ENCODE data around the gene MATN1. TPM values are rescaled to one million over a fixed set of nuclear protein-coding genes. Genes with fewer than 3 reads are reported as not detected.

Gene MATN1
- total RNA-seq, 1 donor from 2014 or later, result 1.7 TPM

DNA sequence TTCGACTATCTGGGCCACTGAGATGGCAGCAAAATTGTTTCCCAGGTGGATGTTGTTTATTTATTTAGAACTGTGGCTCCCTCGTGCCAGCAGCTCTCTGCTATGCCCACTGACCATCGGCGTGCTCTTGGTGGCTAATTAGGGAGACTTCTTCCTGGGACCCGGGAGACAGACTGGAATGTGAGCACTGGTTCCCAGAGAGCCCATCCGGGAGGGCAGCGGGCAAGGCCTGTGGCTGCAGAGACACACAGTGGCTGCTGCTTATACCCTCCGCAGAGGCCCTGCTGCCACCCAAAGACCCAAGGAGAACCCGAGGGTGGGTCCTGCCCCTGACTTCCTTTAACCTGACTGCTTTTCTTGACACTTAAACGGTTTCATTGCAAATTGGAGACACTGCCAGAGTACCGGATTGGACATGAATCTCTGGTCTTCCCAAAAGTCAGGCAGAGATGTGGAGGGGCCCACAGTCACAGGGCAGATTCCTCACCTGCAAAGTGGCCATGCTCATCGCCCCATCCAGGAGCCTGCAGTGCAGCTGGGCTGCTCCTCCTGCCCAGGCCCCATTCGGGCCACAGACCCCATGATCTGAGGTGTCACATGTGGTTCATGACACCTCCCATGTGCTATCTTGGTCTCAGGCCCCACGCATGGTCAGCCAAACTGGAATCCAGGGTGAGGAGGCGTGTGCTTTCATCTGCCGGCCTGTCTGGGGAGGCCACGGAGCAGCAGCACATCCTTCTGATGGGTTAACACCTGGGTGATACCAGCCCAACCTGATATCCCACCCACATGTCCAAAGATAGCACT is 5.7 kb upstream of the MATN1 start:
- H3K27me3 Mint-ChIP-seq (ENCODE audit: unreplicated experiment), result peaks cover 4% of the 10 kb centered on the region
- no peak overlapping the region for H3K4me3 Mint-ChIP-seq (ENCODE audit: unreplicated experiment)
- DNase-seq (ENCODE audit: low spot score), result no peak
- peaks cover 17% of the 10 kb centered on the region for H3K4me1 Mint-ChIP-seq (ENCODE audit: unreplicated experiment)
- H3K27ac Mint-ChIP-seq (ENCODE audit: unreplicated experiment), result no peak overlapping the region
- H3K9me3 Mint-ChIP-seq (ENCODE audit: unreplicated experiment), result no peaks in the 10 kb centered on the region
- TF ChIP-seq, protein P1, sequence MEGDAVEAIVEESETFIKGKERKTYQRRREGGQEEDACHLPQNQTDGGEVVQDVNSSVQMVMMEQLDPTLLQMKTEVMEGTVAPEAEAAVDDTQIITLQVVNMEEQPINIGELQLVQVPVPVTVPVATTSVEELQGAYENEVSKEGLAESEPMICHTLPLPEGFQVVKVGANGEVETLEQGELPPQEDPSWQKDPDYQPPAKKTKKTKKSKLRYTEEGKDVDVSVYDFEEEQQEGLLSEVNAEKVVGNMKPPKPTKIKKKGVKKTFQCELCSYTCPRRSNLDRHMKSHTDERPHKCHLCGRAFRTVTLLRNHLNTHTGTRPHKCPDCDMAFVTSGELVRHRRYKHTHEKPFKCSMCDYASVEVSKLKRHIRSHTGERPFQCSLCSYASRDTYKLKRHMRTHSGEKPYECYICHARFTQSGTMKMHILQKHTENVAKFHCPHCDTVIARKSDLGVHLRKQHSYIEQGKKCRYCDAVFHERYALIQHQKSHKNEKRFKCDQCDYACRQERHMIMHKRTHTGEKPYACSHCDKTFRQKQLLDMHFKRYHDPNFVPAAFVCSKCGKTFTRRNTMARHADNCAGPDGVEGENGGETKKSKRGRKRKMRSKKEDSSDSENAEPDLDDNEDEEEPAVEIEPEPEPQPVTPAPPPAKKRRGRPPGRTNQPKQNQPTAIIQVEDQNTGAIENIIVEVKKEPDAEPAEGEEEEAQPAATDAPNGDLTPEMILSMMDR (IDR thresholded peaks at IDR 0.05; ENCODE audit: unreplicated experiment), result no peak
- peaks cover 4% of the 10 kb centered on the region for H3K36me3 Mint-ChIP-seq (ENCODE audit: low read depth, unreplicated experiment)

DNA sequence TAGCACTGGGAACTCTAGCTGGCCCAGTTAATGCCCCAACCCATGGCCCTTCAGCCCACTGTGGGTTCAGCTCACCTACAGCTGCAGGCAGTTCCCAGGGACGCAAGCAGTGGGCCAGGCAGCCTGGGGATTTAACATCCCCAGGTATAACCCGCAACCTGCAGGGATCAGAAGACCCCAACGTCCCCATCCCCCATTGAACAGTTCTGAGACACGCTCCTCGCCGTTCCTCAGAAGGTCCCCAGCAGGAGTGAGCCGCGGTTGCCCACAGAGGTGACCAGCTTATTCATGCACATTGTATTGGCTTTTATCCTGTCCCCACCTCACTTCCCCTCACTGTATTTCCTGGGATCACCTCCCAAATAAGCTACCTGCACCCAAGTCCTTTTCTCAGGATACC is 5.0 kb upstream of the MATN1 start:
- Mint-ChIP-seq H3K4me3 (ENCODE audit: unreplicated experiment) (no peak overlapping the region), H3K27ac (ENCODE audit: unreplicated experiment) (no peak overlapping the region), H3K36me3 (ENCODE audit: low read depth, unreplicated experiment) (peaks cover 2% of the 10 kb centered on the region), H3K27me3 (ENCODE audit: unreplicated experiment) (peaks cover 4% of the 10 kb centered on the region), H3K9me3 (ENCODE audit: unreplicated experiment) (no peaks in the 10 kb centered on the region), H3K4me1 (ENCODE audit: unreplicated experiment) (peaks cover 17% of the 10 kb centered on the region)
- TF ChIP-seq, protein P1 (IDR thresholded peaks at IDR 0.05; ENCODE audit: unreplicated experiment), result no peak
- no peak for DNase-seq (ENCODE audit: low spot score)

- Mint-ChIP-seq H3K4me3 (ENCODE audit: unreplicated experiment) (no peak overlapping the region), H3K27me3 (ENCODE audit: unreplicated experiment) (peaks cover 4% of the 10 kb centered on the region), H3K27ac (ENCODE audit: unreplicated experiment) (no peak overlapping the region), H3K4me1 (ENCODE audit: unreplicated experiment) (peaks cover 17% of the 10 kb centered on the region), H3K9me3 (ENCODE audit: unreplicated experiment) (no peaks in the 10 kb centered on the region), H3K36me3 (ENCODE audit: low read depth, unreplicated experiment) (no peaks in the 10 kb centered on the region)
- TF ChIP-seq, protein P1 (IDR thresholded peaks at IDR 0.05; ENCODE audit: unreplicated experiment), result no peak
- DNase-seq (ENCODE audit: low spot score), result no peak
Measured at GRCh38 chr1:30727824-30728223, 4.4 kb upstream of the MATN1 start.

DNA sequence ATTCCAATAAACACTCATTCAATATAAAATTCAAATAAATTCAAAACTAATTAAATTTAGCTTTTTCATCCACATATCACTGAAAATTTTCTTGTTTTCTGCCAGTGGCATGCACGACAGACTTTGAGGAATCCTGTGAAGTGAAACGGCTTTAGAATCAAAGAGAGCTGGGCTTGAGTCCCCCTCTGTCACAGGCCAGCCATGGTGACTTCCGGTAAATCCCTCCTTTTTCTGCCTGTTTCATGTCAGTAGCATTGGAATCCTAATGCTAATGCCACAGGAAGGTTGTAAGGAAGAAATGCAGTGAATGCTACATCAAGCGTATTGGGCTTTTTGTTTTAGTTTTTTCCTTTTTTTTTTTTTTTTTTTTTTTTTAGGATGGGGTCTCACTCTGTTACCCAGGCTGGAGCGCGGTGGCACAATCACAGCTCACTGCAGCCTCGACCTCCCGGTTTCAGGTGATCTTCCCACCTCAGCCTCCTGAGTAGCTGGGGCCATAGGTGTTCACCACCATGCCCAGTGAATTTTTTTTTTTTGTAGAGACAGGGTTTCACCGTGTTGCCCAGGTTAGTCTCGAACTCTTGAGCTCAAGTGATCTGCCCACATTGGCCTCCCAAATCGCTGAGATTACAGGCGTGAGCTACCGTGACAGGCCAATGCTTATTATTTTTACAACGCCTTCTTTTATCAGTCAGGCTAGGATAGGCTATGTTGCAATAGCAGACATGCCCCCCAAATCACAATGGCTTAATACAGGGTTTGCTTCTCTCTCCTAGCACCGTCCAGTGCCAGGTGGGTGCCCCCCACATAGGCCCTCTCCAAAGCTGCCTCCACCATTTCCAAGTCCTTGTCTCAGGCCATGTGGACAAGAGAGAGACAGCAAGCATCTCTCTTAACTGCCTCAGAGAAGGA is 3.6 kb upstream of the MATN1 start:
- H3K4me1 Mint-ChIP-seq (ENCODE audit: unreplicated experiment), result peaks cover 17% of the 10 kb centered on the region
- H3K27me3 Mint-ChIP-seq (ENCODE audit: unreplicated experiment), result peaks cover 4% of the 10 kb centered on the region
- no peaks in the 10 kb centered on the region for H3K36me3 Mint-ChIP-seq (ENCODE audit: low read depth, unreplicated experiment)
- no peak overlapping the region for H3K4me3 Mint-ChIP-seq (ENCODE audit: unreplicated experiment)
- DNase-seq (ENCODE audit: low spot score), result no peak
- TF ChIP-seq, protein P1 (IDR thresholded peaks at IDR 0.05; ENCODE audit: unreplicated experiment), result no peak
- H3K9me3 Mint-ChIP-seq (ENCODE audit: unreplicated experiment), result no peaks in the 10 kb centered on the region
- no peak overlapping the region for H3K27ac Mint-ChIP-seq (ENCODE audit: unreplicated experiment)

All from endothelial cell (in vitro differentiated cells).